GM04503 (cell line): ENCODE results near the gene MINDY3.
"Not testable (repeated sequence)": the region's sequence is repeated elsewhere in the genome, so short reads cannot be mapped to it uniquely, and the experiment has no call there.

Experiments used
- DNase-seq: peaks from one replicate; pipeline ENCODE4 v3.0.0-alpha.2; 2012; ENCODE audit warnings: low read depth

The MINDY3 gene

GRCh38 chr10:15856328-15857015 lies 3.8 kb downstream of the MINDY3 start:
- DNase-seq: no peak

GRCh38 chr10:15853800-15854199 lies 6.5 kb downstream of the MINDY3 start:
- DNase-seq: no peak

GRCh38 chr10:15852111-15852557 lies 8.2 kb downstream of the MINDY3 start:
- no peak for DNase-seq

- DNase-seq: not testable (repeated sequence)
Measured at GRCh38 chr10:15850337-15850978, 9.8 kb downstream of the MINDY3 start.

- no peak for DNase-seq
Measured at GRCh38 chr10:15849316-15849715, 11.0 kb downstream of the MINDY3 start.

- no peak for DNase-seq
Measured at GRCh38 chr10:15847481-15847880, 12.8 kb downstream of the MINDY3 start.

- no peak for DNase-seq
Measured at GRCh38 chr10:15844517-15844916, 15.8 kb downstream of the MINDY3 start.

GRCh38 chr10:15843695-15844094 lies 16.6 kb downstream of the MINDY3 start:
- no peak for DNase-seq

GRCh38 chr10:15842556-15843169 lies 17.6 kb downstream of the MINDY3 start:
- no peak for DNase-seq

GRCh38 chr10:15841696-15842095 lies 18.6 kb downstream of the MINDY3 start:
- no peak for DNase-seq

GRCh38 chr10:15836807-15837206 lies 23.5 kb downstream of the MINDY3 start:
- DNase-seq: no peak

- no peak for DNase-seq
Measured at GRCh38 chr10:15829495-15829894, 30.8 kb downstream of the MINDY3 start.

GRCh38 chr10:15824498-15824897 lies 35.8 kb downstream of the MINDY3 start:
- DNase-seq: no peak

- DNase-seq: no peak
Measured at GRCh38 chr10:15822131-15822530, 38.2 kb downstream of the MINDY3 start.

GRCh38 chr10:15821046-15821683 lies 39.1 kb downstream of the MINDY3 start:
- peak; percentile 41 for DNase-seq

GRCh38 chr10:15817409-15818046 lies 42.8 kb downstream of the MINDY3 start:
- DNase-seq: no peak

- no peak for DNase-seq
Measured at GRCh38 chr10:15815242-15815885, 44.9 kb downstream of the MINDY3 start.

GRCh38 chr10:15814565-15814964 lies 45.7 kb downstream of the MINDY3 start:
- DNase-seq: no peak

GRCh38 chr10:15813415-15813814 lies 46.9 kb downstream of the MINDY3 start:
- DNase-seq: no peak

GRCh38 chr10:15809450-15809849 lies 50.9 kb downstream of the MINDY3 start:
- no peak for DNase-seq

- no peak for DNase-seq
Measured at GRCh38 chr10:15808204-15808797, 52.0 kb downstream of the MINDY3 start.
